GM10266 (cell line): ENCODE data around the gene SLC27A1.

Source experiments
- DNase-seq: peaks from one replicate; pipeline ENCODE4 v3.0.0; 2012; ENCODE audit errors: extremely low spot score
- CTCF ChIP-seq: IDR thresholded peaks from 2 replicates; pipeline ENCODE4 v1.5.1; 2012; ENCODE audit warnings: mild to moderate bottlenecking, low read depth; ENCODE audit not compliant: control insufficient read depth, insufficient read depth; ENCODE audit errors: missing control alignments

SLC27A1 gene

GRCh38 chr19:17435218-17435617, 35.1 kb upstream of the SLC27A1 start:
- no peak for TF ChIP-seq CTCF
- DNase-seq: no peak

- no peak for DNase-seq
- no peak for TF ChIP-seq CTCF
Measured at GRCh38 chr19:17436094-17436873, 34.0 kb upstream of the SLC27A1 start.

DNA sequence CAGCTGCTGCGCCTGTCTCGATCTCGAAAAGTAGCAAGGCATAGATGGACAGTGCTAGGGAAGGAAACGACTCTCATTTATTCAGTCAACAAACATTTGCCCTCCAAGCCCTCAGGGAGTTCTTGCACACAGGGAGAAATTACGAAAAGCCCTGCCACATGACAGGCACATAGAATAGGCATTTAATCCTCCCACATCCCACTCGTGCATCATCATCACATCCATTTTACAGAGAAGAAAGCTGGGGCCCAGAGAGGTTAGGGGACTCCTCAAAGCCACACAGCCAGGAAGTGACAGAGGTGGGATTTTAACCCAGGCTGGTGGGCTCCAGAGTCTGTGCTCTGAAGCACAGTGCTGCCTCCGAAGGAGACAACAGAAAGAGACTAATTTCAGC, 33.5 kb upstream of the SLC27A1 start:
- no peak for DNase-seq
- TF ChIP-seq CTCF: no peak

DNA sequence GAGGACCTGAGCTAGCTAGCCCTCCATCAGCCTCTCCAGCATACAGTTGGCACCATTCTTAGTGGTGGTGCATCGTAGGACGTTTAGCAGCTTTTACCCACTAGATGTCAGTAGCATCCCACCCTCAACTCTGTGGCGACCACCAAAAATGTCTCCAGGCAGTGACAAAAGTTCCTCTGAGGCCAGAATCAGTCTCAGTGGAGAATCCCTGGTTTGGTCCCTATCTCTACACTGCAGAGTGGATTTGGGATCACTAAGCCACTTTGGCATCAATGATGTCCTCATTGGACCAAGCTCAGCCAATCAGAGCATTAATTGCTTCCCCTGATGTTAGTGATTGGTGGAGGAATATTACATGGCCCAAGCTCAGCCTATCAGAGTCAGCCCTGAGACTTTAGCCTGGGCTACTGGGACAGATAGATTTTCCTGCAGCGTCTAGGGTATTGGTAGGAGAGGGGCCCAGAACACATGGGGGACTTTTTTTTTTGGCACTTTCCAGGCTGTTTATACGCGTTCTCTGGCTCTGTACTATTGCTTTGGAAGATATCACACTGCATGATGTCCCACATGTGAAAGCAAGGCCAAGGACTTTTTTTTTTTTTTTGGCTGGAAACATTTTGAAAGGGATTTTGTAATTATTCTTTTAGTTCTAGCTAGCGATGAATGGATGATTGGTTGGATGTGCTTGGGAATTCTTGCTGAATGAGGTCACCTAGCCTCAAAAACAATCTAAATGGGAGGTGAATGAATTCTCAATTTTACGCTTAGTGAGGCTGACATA, 28.9 kb upstream of the SLC27A1 start:
- DNase-seq: peak; percentile 45
- peak; percentile 58 for TF ChIP-seq CTCF

- no peak for TF ChIP-seq CTCF
- DNase-seq: no peak
Measured at GRCh38 chr19:17445526-17446165, 24.7 kb upstream of the SLC27A1 start.

DNA sequence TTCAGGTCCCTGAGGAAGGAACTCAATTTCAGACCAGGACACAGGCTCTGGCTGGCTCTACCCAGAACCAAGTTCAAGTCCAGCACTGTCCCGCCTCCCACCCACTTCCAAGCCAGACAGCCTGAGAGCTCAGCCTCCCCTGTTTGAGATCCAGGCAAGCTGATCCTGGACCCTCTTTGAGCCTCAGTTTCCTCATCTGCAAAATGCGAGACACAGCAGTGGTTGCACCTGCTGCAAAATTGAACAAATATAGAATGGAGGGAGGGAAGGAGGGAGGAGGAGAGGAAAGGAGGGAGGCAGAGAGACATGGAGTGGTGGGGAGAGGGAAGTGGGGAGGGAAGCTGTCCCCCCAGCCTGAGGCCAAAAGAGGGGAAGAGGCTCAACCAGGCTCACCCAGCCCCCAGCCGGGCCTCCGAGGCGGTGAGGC, 22.6 kb upstream of the SLC27A1 start:
- TF ChIP-seq CTCF: no peak
- DNase-seq: no peak
